K562 treated with DMSO at 1 percent for 48 hours (cell line): ENCODE measurements around the gene FNIP1. TPM values are rescaled to one million over a fixed set of nuclear protein-coding genes. Genes with fewer than 3 reads are reported as not detected.

Experiments used
- total RNA-seq: library from RNA; unstranded; fragments of 300-600 nt; gene quantifications from 2 replicates; pipeline ENCODE4 v1.2.3, GENCODE V29; 2022; ENCODE audit warnings: low replicate concordance; ENCODE audit errors: extremely low read depth

Gene FNIP1
- total RNA-seq = not detected in 2 replicates

DNA sequence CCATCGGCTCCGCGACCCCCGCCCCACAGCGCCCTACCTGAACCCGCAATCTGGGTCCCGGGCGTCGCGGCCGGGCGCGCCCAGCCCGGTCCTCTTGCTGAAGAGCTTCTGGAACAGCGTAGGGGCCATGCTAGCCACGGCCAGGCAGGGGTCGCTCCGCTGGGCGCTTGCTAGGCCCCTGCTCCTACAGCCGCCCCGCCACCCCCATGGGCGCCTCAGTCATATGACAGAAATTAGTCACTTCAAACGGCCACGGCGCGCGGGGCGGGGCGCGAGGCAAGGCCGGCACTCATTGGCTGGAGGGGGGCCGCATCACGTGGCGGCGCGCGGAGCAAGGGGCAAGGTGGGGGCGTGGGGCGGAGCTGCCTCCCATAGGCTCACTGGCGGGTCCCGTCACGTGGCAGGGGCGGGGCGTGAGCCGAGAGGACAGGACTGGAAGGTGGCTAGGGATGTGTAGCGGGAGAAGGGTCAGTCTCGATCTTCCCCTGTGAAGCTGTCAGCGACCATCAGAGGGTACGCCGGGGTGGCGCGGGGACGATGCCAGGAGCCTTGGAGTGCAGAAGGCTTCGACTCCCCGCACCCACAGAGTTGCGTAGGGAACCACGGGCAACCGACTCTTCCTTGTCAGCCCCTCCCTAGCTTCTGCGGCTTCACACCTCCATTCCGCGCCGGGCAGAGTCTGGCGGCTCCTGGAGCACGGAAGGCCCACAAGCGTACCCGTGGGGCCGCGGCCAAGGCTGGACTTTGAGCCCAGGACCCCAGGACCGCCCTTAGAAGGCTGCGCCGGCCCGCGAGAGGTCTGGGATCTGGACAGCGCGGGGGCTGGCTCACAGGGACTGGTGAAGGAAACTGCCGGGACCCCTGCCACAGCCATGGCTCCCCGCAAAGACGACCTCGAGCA, at the start of gene FNIP1:
TSS of gene FNIP1 (minus strand) at position 225 of the 901 bp plus-strand sequence. CDS start at position 129, 96 bp downstream.

DNA sequence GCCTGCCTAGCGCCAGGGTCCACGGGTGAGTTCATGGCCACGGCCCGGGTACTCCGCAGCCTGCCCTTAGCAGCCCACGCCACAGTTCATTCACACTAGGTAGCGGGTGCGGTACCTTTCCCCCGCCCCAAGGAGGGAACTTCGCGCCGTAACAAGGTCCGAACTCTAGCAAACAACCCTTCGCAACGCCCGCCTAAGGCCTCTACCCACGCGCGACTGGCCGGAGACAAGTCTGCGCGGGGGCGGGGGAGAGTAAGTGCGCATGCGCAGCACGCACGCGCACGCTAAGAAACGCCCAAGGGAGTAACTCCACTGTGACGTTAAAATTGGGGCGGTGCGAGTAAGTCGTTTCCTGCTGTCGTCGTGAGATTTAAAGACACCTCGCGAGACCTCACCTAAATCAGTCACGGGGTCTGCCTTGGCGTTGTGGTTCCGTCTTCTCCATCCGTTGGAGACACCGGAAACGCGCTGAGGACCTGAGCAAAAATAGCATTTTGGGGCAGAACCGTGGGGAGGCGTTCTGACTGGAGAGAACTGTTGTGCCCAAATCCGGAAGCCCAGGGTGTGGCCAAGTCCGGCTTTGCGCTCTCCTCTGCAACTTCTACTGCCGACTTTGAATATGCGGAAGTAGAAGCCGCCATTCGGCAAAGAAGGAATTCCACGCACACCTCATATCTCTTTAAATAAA, 161.7 kb downstream of the FNIP1 start, which contains the start of gene RAPGEF6:
TSS of gene RAPGEF6 (minus strand) at position 234 of the 688 bp plus-strand sequence. CDS start at position 35, 199 bp downstream.

Other genes with a start within 250 kb of the FNIP1 start
- gene RAPGEF6, start 161.8 kb downstream of the FNIP1 start, total RNA-seq = not detected in 2 replicates
- gene MEIKIN, start 148.6 kb upstream of the FNIP1 start, total RNA-seq = not detected in 2 replicates
- gene ACSL6, start 214.6 kb upstream of the FNIP1 start, total RNA-seq = not detected in 2 replicates